Mesothelial cell of epicardium (in vitro differentiated cells): Measurements from ENCODE around the gene CCNL1. TPM values are rescaled to one million over a fixed set of nuclear protein-coding genes. Genes with fewer than 3 reads are reported as not detected.
A peak's percentile ranks its signal among the peaks of the same experiment; 100 is the strongest.

ENCODE experiments used
- DNase-seq, 2 experiments: peaks; one replicate each; pipeline ENCODE4 v3.0.0; 2021; ENCODE audit warnings: low spot score in 2 of 2; ENCODE audit not compliant: unreplicated experiment in 2 of 2
- H3K27ac Mint-ChIP-seq: 2 replicates; pipeline ENCODE4 v1.8.0; 2021; ENCODE audit warnings: mixed read lengths
- H3K27me3 Mint-ChIP-seq: 2 replicates; pipeline ENCODE4 v1.8.0; 2021; ENCODE audit warnings: low read depth, mixed read lengths
- H3K36me3 Mint-ChIP-seq: 2 replicates; pipeline ENCODE4 v1.8.0; 2021; ENCODE audit warnings: mixed read lengths
- H3K4me1 Mint-ChIP-seq: 2 replicates; pipeline ENCODE4 v1.8.0; 2021; ENCODE audit warnings: mixed read lengths
- H3K4me3 Mint-ChIP-seq: 2 replicates; pipeline ENCODE4 v1.8.0; 2021; ENCODE audit warnings: mild to moderate bottlenecking, moderate library complexity, mixed read lengths
- H3K9me3 Mint-ChIP-seq: 2 replicates; pipeline ENCODE4 v1.8.0; 2021; ENCODE audit warnings: mixed read lengths
- CTCF ChIP-seq: fragments of 200-600 bp; sonication (generic); IDR thresholded peaks from one replicate; pipeline ENCODE4 v1.5.0; 2021; ENCODE audit warnings: antibody characterized with exemption; ENCODE audit not compliant: unreplicated experiment
- total RNA-seq: library from RNA; stranded (reverse); gene quantifications from 3 replicates; pipeline ENCODE4 v1.2.1, GENCODE V29; 2021

The CCNL1 gene
- total RNA-seq, 1 donor from 2014 or later, result 276 TPM

- Mint-ChIP-seq H3K36me3 (no peaks in the 10 kb centered on the region), H3K27me3 (no peaks in the 10 kb centered on the region), H3K27ac (peak overlapping the region; percentile 60), H3K9me3 (no peaks in the 10 kb centered on the region), H3K4me1 (peaks cover 24% of the 10 kb centered on the region), H3K4me3 (no peak overlapping the region)
- TF ChIP-seq CTCF, result no peak
- DNase-seq, result no peak
These were observed 49.1 kb downstream of the CCNL1 start for GRCh38 chr3:157110761-157111278.

DNA sequence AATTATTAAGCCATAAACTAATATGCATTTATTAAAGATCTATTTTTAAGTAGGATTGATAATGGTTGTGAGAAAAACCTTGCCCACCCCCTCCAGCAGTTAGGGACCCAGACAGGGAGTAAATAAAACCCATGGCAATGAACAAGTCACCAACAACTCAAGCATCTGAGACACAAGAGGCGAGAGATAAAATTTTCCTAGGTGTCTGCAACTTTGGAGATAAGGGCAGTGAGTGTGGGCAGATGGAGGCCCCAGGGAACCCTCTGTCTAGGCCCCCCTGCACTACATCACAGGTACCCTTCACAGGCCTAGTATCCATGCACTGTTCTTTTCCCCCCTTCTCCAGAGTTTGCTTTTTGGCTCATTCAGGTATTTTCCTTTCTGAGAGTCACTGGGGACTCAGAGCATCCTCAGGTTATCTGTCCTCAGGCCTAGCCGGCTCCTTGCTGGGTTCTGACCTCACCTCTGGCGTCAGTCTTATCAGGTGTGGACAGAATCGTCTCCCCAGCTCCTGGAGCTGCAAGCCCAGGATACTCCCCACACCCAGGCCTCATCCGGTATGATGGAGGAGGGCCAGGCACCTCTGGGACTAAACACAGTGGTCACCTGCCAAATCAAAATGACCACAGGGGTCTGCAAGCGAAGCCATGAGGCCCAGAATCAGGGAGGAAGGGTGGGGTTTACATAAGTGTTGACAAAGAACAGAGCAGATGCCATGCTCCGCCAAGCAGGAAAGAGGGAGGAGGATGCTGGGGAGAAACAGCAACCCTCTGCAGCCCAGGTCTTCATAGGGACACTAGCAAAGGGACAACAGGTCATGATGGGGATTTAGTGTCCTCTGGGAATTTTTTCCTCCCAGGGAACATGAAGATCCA, 50.4 kb downstream of the CCNL1 start:
- Mint-ChIP-seq H3K36me3 (no peaks in the 10 kb centered on the region), H3K4me1 (peaks cover 23% of the 10 kb centered on the region), H3K4me3 (no peak overlapping the region), H3K9me3 (no peaks in the 10 kb centered on the region), H3K27me3 (no peaks in the 10 kb centered on the region), H3K27ac (peak overlapping the region; percentile 26)
- TF ChIP-seq CTCF, result no peak
- no peak for DNase-seq

DNA sequence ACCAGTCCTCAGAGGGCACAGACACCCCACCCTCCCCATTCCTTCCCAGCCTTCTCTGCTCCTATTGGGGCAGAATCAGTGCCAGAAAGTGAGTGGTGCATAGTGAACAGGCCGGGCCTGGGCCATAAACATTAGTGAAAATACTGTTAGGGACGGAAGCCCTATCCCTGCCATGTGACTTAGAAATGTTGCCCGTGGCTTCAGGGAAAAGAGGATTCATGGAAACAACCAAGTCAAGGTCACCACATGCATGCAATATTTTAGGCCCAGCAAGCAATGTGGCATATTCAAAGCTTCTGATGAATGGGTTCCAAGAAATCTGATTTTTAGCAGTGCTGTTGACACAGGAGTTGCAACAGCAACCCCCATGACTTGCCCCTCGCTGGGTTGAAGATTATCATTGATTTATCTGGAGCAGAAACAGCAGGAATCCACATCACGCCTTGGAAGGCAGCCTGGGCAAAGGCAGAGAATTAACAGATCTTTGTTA, 52.3 kb downstream of the CCNL1 start:
- Mint-ChIP-seq H3K27ac (no peak overlapping the region), H3K4me3 (no peak overlapping the region), H3K27me3 (no peaks in the 10 kb centered on the region), H3K4me1 (peaks cover 27% of the 10 kb centered on the region), H3K9me3 (no peaks in the 10 kb centered on the region), H3K36me3 (no peaks in the 10 kb centered on the region)
- no peak for DNase-seq
- TF ChIP-seq CTCF, result no peak

- no peaks in the 10 kb centered on the region for H3K9me3 Mint-ChIP-seq
- no peaks in the 10 kb centered on the region for H3K27me3 Mint-ChIP-seq
- H3K4me3 Mint-ChIP-seq, result no peak overlapping the region
- no peak for TF ChIP-seq CTCF
- no peak for DNase-seq
- H3K4me1 Mint-ChIP-seq, result peaks cover 27% of the 10 kb centered on the region
- H3K27ac Mint-ChIP-seq, result no peak overlapping the region
- H3K36me3 Mint-ChIP-seq, result no peaks in the 10 kb centered on the region
These were observed 52.9 kb downstream of the CCNL1 start for GRCh38 chr3:157107037-157107436.

DNA sequence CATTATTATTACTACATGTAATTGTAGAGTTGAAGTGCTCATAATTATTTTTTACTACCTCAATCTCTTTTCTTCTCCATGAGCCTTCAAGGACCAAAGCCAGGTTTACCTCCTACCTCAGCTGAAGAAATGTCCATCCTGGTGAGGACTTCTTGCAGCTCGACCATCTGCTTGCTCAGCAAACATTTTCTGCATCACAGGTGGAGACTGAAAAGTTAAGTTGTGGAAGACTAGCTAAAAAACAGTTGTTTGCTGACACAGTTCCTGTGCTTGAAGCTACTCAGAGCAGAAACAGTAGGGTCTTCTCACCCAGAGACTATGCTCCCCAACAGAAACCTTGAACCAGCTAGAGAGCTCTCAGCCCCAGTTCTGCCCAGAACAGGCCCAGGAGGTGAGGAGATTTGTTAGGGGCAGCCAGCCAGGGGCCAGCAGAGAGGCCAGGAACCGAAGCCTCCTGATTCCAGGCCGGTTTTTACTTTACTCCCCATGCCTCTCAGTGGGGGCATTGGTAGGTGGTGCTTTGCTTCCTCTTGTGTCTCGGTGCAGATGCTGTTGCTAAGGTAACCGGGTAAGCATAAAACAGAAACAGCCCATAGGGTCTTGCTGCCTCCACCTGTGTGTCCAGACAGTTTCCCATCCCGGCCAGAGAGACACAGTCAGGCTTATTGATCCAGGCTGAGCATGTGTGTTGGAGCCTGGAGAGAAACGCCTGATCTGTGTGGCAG, 54.9 kb downstream of the CCNL1 start:
- DNase-seq, result no peak
- TF ChIP-seq CTCF, result no peak
- peaks cover 24% of the 10 kb centered on the region for H3K4me1 Mint-ChIP-seq
- no peaks in the 10 kb centered on the region for H3K36me3 Mint-ChIP-seq
- no peaks in the 10 kb centered on the region for H3K9me3 Mint-ChIP-seq
- no peaks in the 10 kb centered on the region for H3K27me3 Mint-ChIP-seq
- no peak overlapping the region for H3K4me3 Mint-ChIP-seq
- H3K27ac Mint-ChIP-seq, result no peak overlapping the region
